Measurements from ENCODE around the gene PPM1E.

Gene PPM1E

DNA sequence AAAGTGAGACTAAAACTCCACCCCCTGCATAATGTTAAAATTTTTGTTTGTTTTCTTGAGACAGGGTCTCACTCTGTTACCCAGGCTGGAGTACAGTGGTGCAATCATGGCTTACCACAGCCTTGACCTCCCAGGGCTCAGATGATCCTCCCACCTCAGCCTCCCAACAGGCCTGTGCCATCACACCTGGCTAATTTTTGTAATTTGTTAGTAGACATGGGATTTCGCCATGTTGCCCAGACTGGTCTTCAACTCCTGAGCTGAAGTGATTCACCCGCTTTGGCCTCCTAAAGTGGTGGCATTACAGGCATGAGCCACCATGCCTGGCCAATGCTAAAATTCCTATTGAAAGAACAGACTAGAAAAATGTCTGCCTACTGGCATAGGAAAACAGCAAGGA, 247.2 kb downstream of the PPM1E start:
- no peak for DNase-seq (ENCODE audit: low read depth, low spot score)
- no peak overlapping the region for H3K27ac ChIP-seq
- H3K9me3 ChIP-seq (ENCODE audit: low read depth, low read length): no peaks in the 10 kb centered on the region
- no peak overlapping the region for H3K9ac ChIP-seq (ENCODE audit: insufficient read length)
- TF ChIP-seq FOXP2 (optimal IDR thresholded peaks at IDR 0.05; ENCODE audit: control extremely low read depth, extremely low read length, insufficient read depth) (no peak), POLR2AphosphoS5 (IDR thresholded peaks at IDR 0.05; ENCODE audit: borderline replicate concordance, low read depth, low read length) (no peak), EZH2 (IDR thresholded peaks at IDR 0.05) (no peak)
- H3K36me3 ChIP-seq (ENCODE audit: insufficient read depth, low read length): peaks cover 27% of the 10 kb centered on the region
- no peak overlapping the region for H3K4me3 ChIP-seq

DNA sequence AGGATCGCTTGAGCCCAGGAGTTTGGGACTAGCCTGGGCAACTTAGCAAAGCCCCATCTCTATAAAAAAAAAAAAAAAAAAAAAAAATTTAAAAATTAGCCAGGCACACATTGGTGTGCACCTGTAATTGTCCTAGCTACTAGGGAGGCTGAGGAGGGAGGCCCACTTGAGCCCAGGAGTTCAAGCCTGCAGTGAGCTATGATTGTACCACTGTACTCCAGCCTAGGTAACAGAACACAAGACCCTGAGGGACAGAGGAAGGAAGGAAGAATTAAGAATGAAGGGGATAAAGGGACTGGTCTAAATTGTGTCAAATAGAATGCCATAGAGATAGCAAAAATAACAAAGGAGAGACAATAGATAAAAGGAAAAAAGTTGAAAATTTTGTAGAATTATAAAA, 248.2 kb downstream of the PPM1E start:
- Histone ChIP-seq H3K9ac (ENCODE audit: insufficient read length) (no peak overlapping the region), H3K4me3 (no peak overlapping the region), H3K9me3 (ENCODE audit: low read depth, low read length) (no peaks in the 10 kb centered on the region), H3K36me3 (ENCODE audit: insufficient read depth, low read length) (peaks cover 19% of the 10 kb centered on the region), H3K27ac (no peak overlapping the region)
- no peak for DNase-seq (ENCODE audit: low read depth, low spot score)
- TF ChIP-seq POLR2AphosphoS5 (IDR thresholded peaks at IDR 0.05; ENCODE audit: borderline replicate concordance, low read depth, low read length) (no peak), EZH2 (IDR thresholded peaks at IDR 0.05) (no peak)

DNA sequence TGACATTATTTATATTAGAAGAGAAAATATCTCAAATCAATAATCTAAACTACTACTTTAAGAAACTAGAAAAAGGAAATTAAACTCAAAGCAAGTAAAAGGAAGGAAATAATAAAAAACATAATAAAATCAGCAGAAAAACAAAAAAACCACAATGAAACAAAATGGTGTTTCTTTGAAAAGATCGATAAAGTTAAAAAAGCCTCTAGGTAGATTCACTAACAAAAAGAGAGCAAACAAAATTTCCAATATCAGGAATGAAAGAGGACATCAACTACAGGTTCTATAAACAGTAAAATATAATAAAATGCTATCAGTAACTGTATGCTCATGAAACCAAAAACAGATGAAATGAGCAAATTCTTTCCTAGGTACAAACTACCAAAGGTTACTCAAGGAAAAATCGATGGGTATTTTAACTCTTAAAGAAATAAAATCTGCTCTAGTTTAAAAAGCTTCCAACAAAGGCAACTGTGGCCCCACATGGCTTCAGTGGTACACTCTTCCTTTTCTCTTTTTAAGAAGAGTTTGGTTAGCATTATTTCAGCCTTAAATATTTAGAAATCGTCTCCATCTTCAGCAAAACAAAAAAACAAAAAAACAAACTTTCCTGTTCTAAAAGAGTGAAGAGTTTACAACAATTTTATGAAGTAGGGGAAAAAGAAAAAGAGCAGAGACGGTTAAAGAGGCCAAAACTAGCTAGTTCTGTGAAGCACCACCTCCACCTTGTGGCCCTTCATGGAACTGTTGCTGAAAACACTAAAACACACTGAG, 248.9 kb downstream of the PPM1E start:
- H3K9ac ChIP-seq (ENCODE audit: insufficient read length): peak overlapping the region; percentile 54
- H3K36me3 ChIP-seq (ENCODE audit: insufficient read depth, low read length): peaks cover 14% of the 10 kb centered on the region
- peak overlapping the region; percentile 11; the same call in 1 of the 2 replicates for H3K4me3 ChIP-seq
- no peaks in the 10 kb centered on the region for H3K9me3 ChIP-seq (ENCODE audit: low read depth, low read length)
- TF ChIP-seq FOXP2 (optimal IDR thresholded peaks at IDR 0.05; ENCODE audit: control extremely low read depth, extremely low read length, insufficient read depth) (no peak), EZH2 (IDR thresholded peaks at IDR 0.05) (no peak), POLR2AphosphoS5 (IDR thresholded peaks at IDR 0.05; ENCODE audit: borderline replicate concordance, low read depth, low read length) (no peak)
- H3K27ac ChIP-seq: peak overlapping the region; percentile 9; the same call in 1 of the 2 replicates
- DNase-seq (ENCODE audit: low read depth, low spot score): peak; percentile 51

DNA sequence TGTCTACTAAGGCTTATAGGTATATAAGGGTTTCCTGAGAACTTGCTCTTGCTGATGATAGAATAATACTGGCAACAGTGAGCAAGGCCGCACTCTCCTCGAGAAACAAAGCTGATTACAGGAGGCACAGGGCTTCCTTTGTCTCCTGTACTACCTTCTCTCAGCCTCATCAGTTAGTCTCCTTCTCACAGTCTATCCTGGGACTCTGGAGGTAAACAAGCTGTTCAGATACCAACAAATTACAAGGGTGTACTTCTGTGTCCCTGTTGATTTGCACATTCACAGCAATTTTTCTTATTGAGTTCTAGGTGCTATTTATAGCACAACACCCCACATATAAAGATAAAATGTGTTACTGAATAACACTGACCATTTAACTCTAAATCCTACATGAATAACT, 252.3 kb downstream of the PPM1E start:
- H3K27ac ChIP-seq: no peak overlapping the region
- no peaks in the 10 kb centered on the region for H3K9me3 ChIP-seq (ENCODE audit: low read depth, low read length)
- H3K36me3 ChIP-seq (ENCODE audit: insufficient read depth, low read length): peaks cover 13% of the 10 kb centered on the region
- no peak for DNase-seq (ENCODE audit: low read depth, low spot score)
- no peak overlapping the region for H3K9ac ChIP-seq (ENCODE audit: insufficient read length)
- H3K4me3 ChIP-seq: no peak overlapping the region
- TF ChIP-seq FOXP2 (optimal IDR thresholded peaks at IDR 0.05; ENCODE audit: control extremely low read depth, extremely low read length, insufficient read depth): no peak
- no peak for TF ChIP-seq EZH2 (IDR thresholded peaks at IDR 0.05)
- no peak for TF ChIP-seq POLR2AphosphoS5 (IDR thresholded peaks at IDR 0.05; ENCODE audit: borderline replicate concordance, low read depth, low read length)

DNA sequence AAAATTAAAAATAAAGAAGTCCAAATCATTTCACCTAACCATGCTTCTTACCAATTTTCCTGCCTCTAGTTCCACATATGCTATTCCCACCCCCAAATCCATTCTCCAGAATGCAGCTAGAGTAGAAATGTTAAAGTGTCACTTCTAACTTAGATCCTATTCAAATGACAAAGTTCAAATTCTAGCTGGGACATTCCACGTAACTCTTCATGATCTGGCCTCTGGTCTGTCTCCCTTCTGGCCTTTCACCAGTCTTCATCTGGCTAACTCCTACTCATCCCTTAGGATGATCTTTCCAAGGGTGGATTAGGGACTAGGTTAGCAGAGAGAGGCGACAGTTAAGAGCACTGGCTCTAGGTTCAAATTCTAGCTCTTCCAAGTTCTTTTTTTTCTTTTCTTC, 253.1 kb downstream of the PPM1E start:
- Histone ChIP-seq H3K27ac (no peak overlapping the region), H3K36me3 (ENCODE audit: insufficient read depth, low read length) (peaks cover 13% of the 10 kb centered on the region), H3K9me3 (ENCODE audit: low read depth, low read length) (no peaks in the 10 kb centered on the region), H3K9ac (ENCODE audit: insufficient read length) (no peak overlapping the region), H3K4me3 (no peak overlapping the region)
- no peak for DNase-seq (ENCODE audit: low read depth, low spot score)
- TF ChIP-seq EZH2 (IDR thresholded peaks at IDR 0.05) (no peak), FOXP2 (optimal IDR thresholded peaks at IDR 0.05; ENCODE audit: control extremely low read depth, extremely low read length, insufficient read depth) (no peak), POLR2AphosphoS5 (IDR thresholded peaks at IDR 0.05; ENCODE audit: borderline replicate concordance, low read depth, low read length) (no peak)

DNA sequence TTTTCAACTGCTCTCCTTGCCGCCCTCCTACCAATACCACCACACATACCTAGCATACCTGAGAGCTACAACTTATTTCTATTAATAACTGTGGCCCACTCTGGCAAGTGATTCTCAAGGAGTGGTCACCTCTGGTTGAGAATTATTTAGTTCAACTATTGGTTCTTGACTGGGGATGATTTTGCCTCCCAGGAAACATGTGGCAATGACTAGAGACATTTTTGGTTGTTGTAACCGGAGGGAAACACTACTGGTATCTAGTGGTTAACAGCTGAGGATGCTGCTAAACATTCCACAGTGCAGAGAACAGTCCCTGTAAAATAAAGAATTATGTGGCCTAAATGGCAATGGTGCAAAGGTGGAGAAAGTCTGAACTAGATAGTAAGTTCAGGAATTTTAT, 254.4 kb downstream of the PPM1E start:
- no peak overlapping the region for H3K9ac ChIP-seq (ENCODE audit: insufficient read length)
- peaks cover 13% of the 10 kb centered on the region for H3K36me3 ChIP-seq (ENCODE audit: insufficient read depth, low read length)
- no peak for TF ChIP-seq POLR2AphosphoS5 (IDR thresholded peaks at IDR 0.05; ENCODE audit: borderline replicate concordance, low read depth, low read length)
- no peak for TF ChIP-seq FOXP2 (optimal IDR thresholded peaks at IDR 0.05; ENCODE audit: control extremely low read depth, extremely low read length, insufficient read depth)
- no peak for TF ChIP-seq EZH2 (IDR thresholded peaks at IDR 0.05)
- no peaks in the 10 kb centered on the region for H3K9me3 ChIP-seq (ENCODE audit: low read depth, low read length)
- DNase-seq (ENCODE audit: low read depth, low spot score): no peak
- no peak overlapping the region for H3K27ac ChIP-seq
- H3K4me3 ChIP-seq: no peak overlapping the region

DNA sequence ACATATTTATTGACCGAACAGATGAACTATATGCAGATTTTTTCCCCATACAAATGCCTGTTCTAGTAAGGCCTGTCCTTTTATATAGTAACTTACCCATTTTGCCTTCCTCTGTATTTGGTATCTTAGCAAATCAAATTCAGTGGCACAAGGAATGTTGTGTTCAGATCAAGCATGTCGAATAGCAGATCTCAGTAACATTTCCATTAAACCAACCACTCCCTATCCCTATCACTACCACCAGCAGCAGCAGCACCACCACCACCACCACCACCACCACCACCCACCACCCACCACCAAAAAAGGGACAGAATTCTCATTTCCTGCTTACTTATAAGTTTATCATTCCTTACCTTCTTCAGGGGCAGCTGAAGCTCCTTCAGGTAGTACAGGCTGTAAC, 256.3 kb downstream of the PPM1E start:
- Histone ChIP-seq H3K9ac (ENCODE audit: insufficient read length) (no peak overlapping the region), H3K27ac (no peak overlapping the region), H3K36me3 (ENCODE audit: insufficient read depth, low read length) (peaks cover 11% of the 10 kb centered on the region; the same call in 1 of the 2 replicates), H3K9me3 (ENCODE audit: low read depth, low read length) (no peaks in the 10 kb centered on the region), H3K4me3 (no peak overlapping the region)
- no peak for DNase-seq (ENCODE audit: low read depth, low spot score)
- no peak for TF ChIP-seq EZH2 (IDR thresholded peaks at IDR 0.05)
- TF ChIP-seq POLR2AphosphoS5 (IDR thresholded peaks at IDR 0.05; ENCODE audit: borderline replicate concordance, low read depth, low read length): no peak
- no peak for TF ChIP-seq FOXP2 (optimal IDR thresholded peaks at IDR 0.05; ENCODE audit: control extremely low read depth, extremely low read length, insufficient read depth)

DNA sequence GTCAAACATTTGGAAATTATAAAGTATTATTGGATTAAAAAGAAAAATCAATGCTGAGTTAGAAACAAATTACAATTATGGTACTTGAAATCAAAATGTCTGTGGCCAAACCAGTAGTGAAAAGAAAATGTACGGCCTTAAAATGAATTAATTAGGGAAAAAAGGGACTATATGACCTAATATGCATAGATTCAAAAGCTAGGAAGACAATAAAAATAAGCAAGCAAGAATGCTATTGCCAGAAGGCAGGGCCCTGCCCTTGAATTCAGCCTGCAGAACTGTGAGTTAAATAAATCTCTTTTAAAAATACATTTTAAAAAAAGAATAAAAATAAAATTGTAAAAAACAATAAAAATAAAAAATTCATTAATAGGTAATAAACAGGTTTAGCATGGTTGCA, 262.4 kb downstream of the PPM1E start:
- no peak overlapping the region for H3K9ac ChIP-seq (ENCODE audit: insufficient read length)
- peaks cover 9% of the 10 kb centered on the region for H3K36me3 ChIP-seq (ENCODE audit: insufficient read depth, low read length)
- no peak for DNase-seq (ENCODE audit: low read depth, low spot score)
- H3K27ac ChIP-seq: no peak overlapping the region
- TF ChIP-seq POLR2AphosphoS5 (IDR thresholded peaks at IDR 0.05; ENCODE audit: borderline replicate concordance, low read depth, low read length): no peak
- TF ChIP-seq FOXP2 (optimal IDR thresholded peaks at IDR 0.05; ENCODE audit: control extremely low read depth, extremely low read length, insufficient read depth): no peak
- no peak for TF ChIP-seq EZH2 (IDR thresholded peaks at IDR 0.05)
- no peak overlapping the region for H3K4me3 ChIP-seq
- no peaks in the 10 kb centered on the region for H3K9me3 ChIP-seq (ENCODE audit: low read depth, low read length)

DNA sequence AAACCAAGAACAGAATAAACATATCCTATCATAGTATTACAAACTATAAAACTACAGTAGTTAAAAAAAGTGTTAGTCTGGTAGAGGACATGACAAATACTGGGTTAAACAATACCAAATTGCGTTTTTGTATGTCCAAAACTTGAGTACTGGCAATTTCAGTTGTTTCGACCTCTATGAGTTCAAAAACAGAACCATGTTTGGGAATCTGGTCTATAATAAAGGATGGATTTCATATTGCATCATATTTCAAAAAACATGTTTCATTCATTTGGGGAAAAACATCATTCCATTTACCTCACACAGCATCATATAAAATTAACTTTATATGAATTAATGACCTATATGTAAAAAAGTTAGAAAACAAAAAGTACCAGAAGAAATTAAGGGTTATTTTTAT, 269.3 kb downstream of the PPM1E start:
- Histone ChIP-seq H3K36me3 (ENCODE audit: insufficient read depth, low read length) (peaks cover 27% of the 10 kb centered on the region), H3K27ac (no peak overlapping the region), H3K4me3 (no peak overlapping the region), H3K9ac (ENCODE audit: insufficient read length) (no peak overlapping the region), H3K9me3 (ENCODE audit: low read depth, low read length) (no peaks in the 10 kb centered on the region)
- no peak for DNase-seq (ENCODE audit: low read depth, low spot score)
- TF ChIP-seq EZH2 (IDR thresholded peaks at IDR 0.05) (no peak), POLR2AphosphoS5 (IDR thresholded peaks at IDR 0.05; ENCODE audit: borderline replicate concordance, low read depth, low read length) (no peak)
